Body of pancreas (tissue), 4 donors: ENCODE results near the gene KLHDC8B. TPM values are rescaled to one million over a fixed set of nuclear protein-coding genes. Genes with fewer than 3 reads are reported as not detected.

Experiments
- ATAC-seq: fragments of 150-250 bp; one replicate; pipeline ENCODE4 v1.9.1; 2016
- DNase-seq, 4 donors: peaks; one replicate each; pipeline ENCODE4 v3.0.0-alpha.2; 2019
- H3K27ac ChIP-seq, 4 donors: fragments of 200-600 bp; sonication (generic); 1 replicate in 3 of 4; 2 replicates in 1 of 4; pipeline versions ENCODE4 v1.5.1 to v1.6.1; 2016 to 2019; ENCODE audit warnings: mild to moderate bottlenecking in 1 of 4, mixed read lengths in 1 of 4, moderate library complexity in 1 of 4
- H3K27me3 ChIP-seq, 2 donors: fragments of 200-600 bp; sonication (generic); one replicate each; pipeline ENCODE4 v1.6.0; 2016; ENCODE audit warnings: mild to moderate bottlenecking in 1 of 2
- H3K36me3 ChIP-seq, 2 donors: fragments of 200-600 bp; sonication (generic); replicated peaks in 1 of 2; 2 replicates each; pipeline ENCODE4 v1.5.1; 2016; ENCODE audit warnings: low read depth in 2 of 2; ENCODE audit not compliant: insufficient read depth in 1 of 2
- H3K4me1 ChIP-seq: fragments of 200-600 bp; sonication (generic); one replicate; pipeline ENCODE4 v1.6.0; 2016
- H3K4me3 ChIP-seq, 2 donors: fragments of 200-600 bp; sonication (generic); 1 replicate in 1 of 2; 2 replicates in 1 of 2; pipeline ENCODE4 v1.5.1; 2016 to 2019
- H3K9me3 ChIP-seq, 3 donors: fragments of 200-600 bp; sonication (generic); 1 replicate in 2 of 3; 2 replicates in 1 of 3; pipeline ENCODE4 v1.5.1; 2016
- CTCF ChIP-seq, 7 experiments: fragments of 450-650 bp in 4 of 7; fragments of 200-600 bp in 3 of 7; sonication (generic) in 3 of 7; IDR thresholded peaks; one replicate each; pipeline ENCODE4 v1.5.1; 2016 to 2019; ENCODE audit warnings: antibody characterized with exemption in 7 of 7
- POLR2A ChIP-seq, 3 donors: fragments of 450-650 bp; IDR thresholded peaks; one replicate each; pipeline ENCODE4 v1.6.1; 2016; ENCODE audit warnings: antibody characterized with exemption in 3 of 3, mild to moderate bottlenecking in 2 of 3
- WGBS, 2 donors: methylation state at CpG; one replicate each; pipeline ENCODE4 v1.1.5; 2017; 5-methylcytosine and 5-hydroxymethylcytosine counted together
- intact Hi-C: fragments of 100-400 bp; cut with DNase I; formaldehyde crosslinking; loops from one replicate; pipeline ENCODE4 v1.15.1; 2023
- total RNA-seq, 2 donors: library from RNA; depleted of rRNA; stranded (reverse); fragments of >200 nt; gene quantifications; one replicate each; pipeline ENCODE4 v1.1.0, GENCODE V29; 2016

Gene KLHDC8B
- total RNA-seq, 2 donors from 2014 or later: 19.5 to 22.1 TPM

GRCh38 chr3:49177073-49177472 is 5.7 kb downstream of the KLHDC8B start:
- Histone ChIP-seq H3K4me3 (no peak overlapping the region), H3K27me3 (no peaks in the 10 kb centered on the region), H3K27ac (no peak overlapping the region), H3K9me3 (no peaks in the 10 kb centered on the region), H3K36me3 (no peaks in the 10 kb centered on the region), H3K4me1 (peaks cover 19% of the 10 kb centered on the region)
- ATAC-seq: no peak
- DNase-seq: no peak
- intact Hi-C loops: loop anchor here (10.0 kb wide), 1 partner anchor 98 kb away; the partner anchor contains the start of gene C3orf62
- WGBS, 2 donors: 64 to 92% methylated on average over 2 of the region's 2 CpGs
- TF ChIP-seq POLR2A (IDR thresholded peaks at IDR 0.05) (no peak), CTCF (IDR thresholded peaks at IDR 0.05) (no peak)

GRCh38 chr3:49180116-49180515 is 8.7 kb downstream of the KLHDC8B start:
- Histone ChIP-seq H3K9me3 (no peaks in the 10 kb centered on the region), H3K36me3 (no peaks in the 10 kb centered on the region), H3K27ac (no peak overlapping the region), H3K4me1 (no peaks in the 10 kb centered on the region), H3K27me3 (no peaks in the 10 kb centered on the region), H3K4me3 (no peak overlapping the region)
- intact Hi-C loops: no loop called here
- TF ChIP-seq CTCF (IDR thresholded peaks at IDR 0.05): no peak
- TF ChIP-seq POLR2A (IDR thresholded peaks at IDR 0.05): no peak
- no peak for ATAC-seq
- DNase-seq: no peak

GRCh38 chr3:49181351-49181750 is 10.0 kb downstream of the KLHDC8B start:
- DNase-seq (no peak), ATAC-seq (no peak)
- Histone ChIP-seq H3K4me3 (no peak overlapping the region), H3K36me3 (no peaks in the 10 kb centered on the region), H3K27ac (no peak overlapping the region), H3K27me3 (no peaks in the 10 kb centered on the region), H3K4me1 (no peaks in the 10 kb centered on the region), H3K9me3 (no peaks in the 10 kb centered on the region)
- no peak for TF ChIP-seq POLR2A (IDR thresholded peaks at IDR 0.05)
- WGBS, 2 donors: 59 to 72% methylated on average over 6 of the region's 6 CpGs
- intact Hi-C loops: no loop called here

- Histone ChIP-seq H3K27me3 (no peaks in the 10 kb centered on the region), H3K4me3 (no peak overlapping the region), H3K27ac (no peak overlapping the region), H3K9me3 (no peaks in the 10 kb centered on the region), H3K4me1 (no peaks in the 10 kb centered on the region), H3K36me3 (no peaks in the 10 kb centered on the region)
- intact Hi-C loops: no loop called here
- no peak for ATAC-seq
- TF ChIP-seq CTCF (IDR thresholded peaks at IDR 0.05) (no peak), POLR2A (IDR thresholded peaks at IDR 0.05) (no peak)
- no peak for DNase-seq
- 91 to 92% methylated on average over 10 to 19 of the region's 24 CpGs for WGBS, 2 donors
These were observed 11.3 kb downstream of the KLHDC8B start for GRCh38 chr3:49182682-49183081.

GRCh38 chr3:49183873-49184272 is 12.5 kb downstream of the KLHDC8B start:
- 31 to 32% methylated on average over 1 of the region's 1 CpG for WGBS, 2 donors
- intact Hi-C loops: no loop called here
- no peak for DNase-seq
- Histone ChIP-seq H3K4me1 (no peaks in the 10 kb centered on the region), H3K36me3 (no peaks in the 10 kb centered on the region), H3K27me3 (no peaks in the 10 kb centered on the region), H3K9me3 (no peaks in the 10 kb centered on the region), H3K27ac (no peak overlapping the region), H3K4me3 (no peak overlapping the region)
- no peak for ATAC-seq
- no peak for TF ChIP-seq POLR2A (IDR thresholded peaks at IDR 0.05)
- no peak for TF ChIP-seq CTCF (IDR thresholded peaks at IDR 0.05)
